Measurements from ENCODE around the gene TEKT5. TPM values are rescaled to one million over a fixed set of nuclear protein-coding genes. Genes with fewer than 3 reads are reported as not detected.

The TEKT5 gene
- total and polyA plus RNA-seq, 2 donors: 0.24 to 0.71 TPM

DNA sequence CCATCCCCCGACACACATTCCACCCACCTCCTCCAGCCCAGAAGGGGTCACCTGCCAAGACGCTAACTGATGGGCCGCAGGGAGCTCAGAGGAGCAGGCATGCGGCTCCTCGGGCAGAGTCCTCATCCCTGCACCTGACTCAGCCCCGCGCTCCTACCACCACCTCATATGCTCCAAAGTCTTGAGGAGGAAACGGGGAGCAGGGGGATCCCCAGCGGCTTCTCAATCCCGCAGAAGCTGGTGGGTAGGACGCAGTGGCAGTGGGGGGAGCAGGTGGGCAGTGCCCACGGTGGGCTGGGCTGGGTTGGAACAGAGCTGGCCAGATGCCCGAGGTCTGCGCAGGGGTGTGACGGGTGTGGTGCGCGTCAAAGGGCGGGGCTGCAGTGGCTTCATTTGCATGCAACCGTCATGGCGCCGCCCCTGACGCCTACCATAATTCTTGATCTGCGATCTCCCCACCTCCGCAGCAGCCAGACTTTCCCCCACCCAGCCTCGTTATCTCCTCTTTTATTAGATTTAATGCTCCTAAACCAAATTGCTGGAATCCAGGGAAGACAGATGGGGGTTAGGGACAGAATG, 75.4 kb downstream of the TEKT5 start:
- H3K9me3 ChIP-seq (ENCODE audit: control insufficient read depth in 2 of 2, insufficient read depth in 1 of 2, low read length in 1 of 2): no peaks in the 10 kb centered on the region
- H3K27ac ChIP-seq (ENCODE audit: low read depth in 1 of 2, low read length in 1 of 2): no peak overlapping the region
- DNase-seq (ENCODE audit: low read depth in 6 of 9, low spot score in 9 of 9): no peak
- H3K27me3 ChIP-seq (ENCODE audit: control insufficient read depth in 2 of 2, insufficient read depth in 1 of 2, low read length in 1 of 2): peaks cover 0 to 29% of the 10 kb centered on the region in 2 donors
- H3K4me3 ChIP-seq (ENCODE audit: low read length in 2 of 2): no peak overlapping the region
- H3K4me1 ChIP-seq (ENCODE audit: control insufficient read depth in 2 of 2, insufficient read depth in 2 of 2, low read length in 2 of 2): peaks cover 0 to 9% of the 10 kb centered on the region in 2 donors
- H3K36me3 ChIP-seq (ENCODE audit: control insufficient read depth in 2 of 2, insufficient read depth in 2 of 2, low read length in 1 of 2): no peaks in the 10 kb centered on the region
- WGBS: 46% methylated on average over 25 of the region's 25 CpGs

GRCh38 chr16:10618710-10619209, 76.0 kb downstream of the TEKT5 start:
- peaks cover 0 to 9% of the 10 kb centered on the region in 2 donors for H3K4me1 ChIP-seq (ENCODE audit: control insufficient read depth in 2 of 2, insufficient read depth in 2 of 2, low read length in 2 of 2)
- 85% methylated on average over 13 of the region's 13 CpGs for WGBS
- H3K9me3 ChIP-seq (ENCODE audit: control insufficient read depth in 2 of 2, insufficient read depth in 1 of 2, low read length in 1 of 2): no peaks in the 10 kb centered on the region
- H3K27ac ChIP-seq (ENCODE audit: low read depth in 1 of 2, low read length in 1 of 2): no peak overlapping the region
- H3K36me3 ChIP-seq (ENCODE audit: control insufficient read depth in 2 of 2, insufficient read depth in 2 of 2, low read length in 1 of 2): no peaks in the 10 kb centered on the region
- peaks cover 0 to 29% of the 10 kb centered on the region in 2 donors for H3K27me3 ChIP-seq (ENCODE audit: control insufficient read depth in 2 of 2, insufficient read depth in 1 of 2, low read length in 1 of 2)
- H3K4me3 ChIP-seq (ENCODE audit: low read length in 2 of 2): no peak overlapping the region
- no peak for DNase-seq (ENCODE audit: low read depth in 6 of 9, low spot score in 9 of 9)

GRCh38 chr16:10617662-10618420, 76.9 kb downstream of the TEKT5 start:
- 90% methylated on average over 12 of the region's 12 CpGs for WGBS
- no peak for DNase-seq (ENCODE audit: low read depth in 6 of 9, low spot score in 9 of 9)
- no peaks in the 10 kb centered on the region for H3K9me3 ChIP-seq (ENCODE audit: control insufficient read depth in 2 of 2, insufficient read depth in 1 of 2, low read length in 1 of 2)
- no peaks in the 10 kb centered on the region for H3K36me3 ChIP-seq (ENCODE audit: control insufficient read depth in 2 of 2, insufficient read depth in 2 of 2, low read length in 1 of 2)
- H3K4me3 ChIP-seq (ENCODE audit: low read length in 2 of 2): no peak overlapping the region
- peaks cover 0 to 9% of the 10 kb centered on the region in 2 donors for H3K4me1 ChIP-seq (ENCODE audit: control insufficient read depth in 2 of 2, insufficient read depth in 2 of 2, low read length in 2 of 2)
- peaks cover 0 to 29% of the 10 kb centered on the region in 2 donors for H3K27me3 ChIP-seq (ENCODE audit: control insufficient read depth in 2 of 2, insufficient read depth in 1 of 2, low read length in 1 of 2)
- H3K27ac ChIP-seq (ENCODE audit: low read depth in 1 of 2, low read length in 1 of 2): no peak overlapping the region

DNA sequence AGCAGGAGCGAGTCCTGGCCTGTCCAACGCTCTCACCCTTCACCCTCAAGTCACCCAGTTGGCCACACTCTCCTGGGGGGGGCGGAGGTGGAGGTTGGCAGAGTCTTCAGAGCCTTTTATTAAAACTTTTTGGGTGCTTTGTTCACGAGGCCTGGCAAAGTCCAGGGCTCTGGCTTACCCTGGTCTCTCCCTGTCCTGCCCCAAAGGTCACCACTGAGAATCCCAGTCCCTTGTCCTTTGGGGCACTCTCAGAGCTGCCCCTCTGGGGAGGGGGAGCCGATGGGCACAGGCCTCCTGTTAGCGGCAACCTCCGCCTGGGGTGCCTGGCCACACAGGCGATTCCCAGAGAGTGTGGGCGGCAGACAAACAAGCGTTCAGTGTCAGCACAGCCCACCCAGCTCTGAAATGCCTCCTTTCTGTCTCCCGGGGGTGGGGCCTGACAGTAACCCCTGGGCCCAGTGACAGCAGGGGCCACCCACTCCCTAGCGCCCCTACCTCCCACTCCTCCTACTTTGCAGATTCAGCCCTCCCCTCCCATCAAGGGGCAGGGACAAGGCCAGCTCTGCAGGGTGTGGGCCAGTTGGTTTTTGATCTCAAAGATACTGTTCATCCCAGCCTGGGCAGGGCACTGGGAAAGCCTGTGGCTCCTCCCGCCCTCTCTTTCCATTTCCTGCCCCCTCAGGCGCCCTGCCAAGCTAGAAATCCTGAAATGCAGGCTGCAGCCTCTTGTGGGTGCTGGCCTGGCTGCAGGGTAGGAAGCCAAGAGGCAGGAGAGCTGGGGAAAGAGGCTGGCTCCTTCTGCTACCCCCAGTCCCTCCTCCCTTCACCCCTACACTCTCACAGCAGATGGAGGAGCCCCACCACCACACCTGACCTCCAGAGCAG, 77.7 kb downstream of the TEKT5 start:
- Histone ChIP-seq H3K27ac (ENCODE audit: low read depth in 1 of 2, low read length in 1 of 2) (no peak overlapping the region), H3K4me1 (ENCODE audit: control insufficient read depth in 2 of 2, insufficient read depth in 2 of 2, low read length in 2 of 2) (peaks cover 0 to 9% of the 10 kb centered on the region in 2 donors), H3K27me3 (ENCODE audit: control insufficient read depth in 2 of 2, insufficient read depth in 1 of 2, low read length in 1 of 2) (peaks cover 0 to 29% of the 10 kb centered on the region in 2 donors), H3K4me3 (ENCODE audit: low read length in 2 of 2) (no peak overlapping the region), H3K36me3 (ENCODE audit: control insufficient read depth in 2 of 2, insufficient read depth in 2 of 2, low read length in 1 of 2) (no peaks in the 10 kb centered on the region), H3K9me3 (ENCODE audit: control insufficient read depth in 2 of 2, insufficient read depth in 1 of 2, low read length in 1 of 2) (no peaks in the 10 kb centered on the region)
- no peak for DNase-seq (ENCODE audit: low read depth in 6 of 9, low spot score in 9 of 9)
- whole genome bisulfite sequencing: 77% methylated on average over 14 of the region's 14 CpGs

- H3K27me3 ChIP-seq (ENCODE audit: control insufficient read depth in 2 of 2, insufficient read depth in 1 of 2, low read length in 1 of 2): peaks cover 0 to 29% of the 10 kb centered on the region in 2 donors
- H3K4me3 ChIP-seq (ENCODE audit: low read length in 2 of 2): no peak overlapping the region
- H3K4me1 ChIP-seq (ENCODE audit: control insufficient read depth in 2 of 2, insufficient read depth in 2 of 2, low read length in 2 of 2): peaks cover 0 to 9% of the 10 kb centered on the region in 2 donors
- DNase-seq (ENCODE audit: low read depth in 6 of 9, low spot score in 9 of 9): no peak
- no peak overlapping the region for H3K27ac ChIP-seq (ENCODE audit: low read depth in 1 of 2, low read length in 1 of 2)
- H3K36me3 ChIP-seq (ENCODE audit: control insufficient read depth in 2 of 2, insufficient read depth in 2 of 2, low read length in 1 of 2): no peaks in the 10 kb centered on the region
- H3K9me3 ChIP-seq (ENCODE audit: control insufficient read depth in 2 of 2, insufficient read depth in 1 of 2, low read length in 1 of 2): no peaks in the 10 kb centered on the region
- WGBS: 92% methylated on average over 6 of the region's 6 CpGs
These were observed 78.3 kb downstream of the TEKT5 start for GRCh38 chr16:10616419-10616755.

- Histone ChIP-seq H3K27me3 (ENCODE audit: control insufficient read depth in 2 of 2, insufficient read depth in 1 of 2, low read length in 1 of 2) (peaks cover 0 to 23% of the 10 kb centered on the region in 2 donors), H3K36me3 (ENCODE audit: control insufficient read depth in 2 of 2, insufficient read depth in 2 of 2, low read length in 1 of 2) (no peaks in the 10 kb centered on the region), H3K27ac (ENCODE audit: low read depth in 1 of 2, low read length in 1 of 2) (no peak overlapping the region), H3K9me3 (ENCODE audit: control insufficient read depth in 2 of 2, insufficient read depth in 1 of 2, low read length in 1 of 2) (no peaks in the 10 kb centered on the region), H3K4me1 (ENCODE audit: control insufficient read depth in 2 of 2, insufficient read depth in 2 of 2, low read length in 2 of 2) (peaks cover 0 to 9% of the 10 kb centered on the region in 2 donors), H3K4me3 (ENCODE audit: low read length in 2 of 2) (no peak overlapping the region)
- no peak for DNase-seq (ENCODE audit: low read depth in 6 of 9, low spot score in 9 of 9)
These were observed 80.0 kb downstream of the TEKT5 start for GRCh38 chr16:10614685-10615084.

GRCh38 chr16:10613785-10614485, 80.8 kb downstream of the TEKT5 start:
- DNase-seq (ENCODE audit: low read depth in 6 of 9, low spot score in 9 of 9): no peak
- Histone ChIP-seq H3K27me3 (ENCODE audit: control insufficient read depth in 2 of 2, insufficient read depth in 1 of 2, low read length in 1 of 2) (peaks cover 0 to 16% of the 10 kb centered on the region in 2 donors), H3K9me3 (ENCODE audit: control insufficient read depth in 2 of 2, insufficient read depth in 1 of 2, low read length in 1 of 2) (no peaks in the 10 kb centered on the region), H3K4me1 (ENCODE audit: control insufficient read depth in 2 of 2, insufficient read depth in 2 of 2, low read length in 2 of 2) (peaks cover 0 to 9% of the 10 kb centered on the region in 2 donors), H3K36me3 (ENCODE audit: control insufficient read depth in 2 of 2, insufficient read depth in 2 of 2, low read length in 1 of 2) (no peaks in the 10 kb centered on the region), H3K27ac (ENCODE audit: low read depth in 1 of 2, low read length in 1 of 2) (no peak overlapping the region), H3K4me3 (ENCODE audit: low read length in 2 of 2) (no peak overlapping the region)
- WGBS: 65% methylated on average over 6 of the region's 6 CpGs

GRCh38 chr16:10612649-10613179, 82.0 kb downstream of the TEKT5 start:
- Histone ChIP-seq H3K4me1 (ENCODE audit: control insufficient read depth in 2 of 2, insufficient read depth in 2 of 2, low read length in 2 of 2) (peaks cover 0 to 4% of the 10 kb centered on the region in 2 donors), H3K27me3 (ENCODE audit: control insufficient read depth in 2 of 2, insufficient read depth in 1 of 2, low read length in 1 of 2) (peaks cover 0 to 5% of the 10 kb centered on the region in 2 donors), H3K4me3 (ENCODE audit: low read length in 2 of 2) (no peak overlapping the region), H3K9me3 (ENCODE audit: control insufficient read depth in 2 of 2, insufficient read depth in 1 of 2, low read length in 1 of 2) (no peaks in the 10 kb centered on the region), H3K36me3 (ENCODE audit: control insufficient read depth in 2 of 2, insufficient read depth in 2 of 2, low read length in 1 of 2) (no peaks in the 10 kb centered on the region), H3K27ac (ENCODE audit: low read depth in 1 of 2, low read length in 1 of 2) (no peak overlapping the region)
- DNase-seq (ENCODE audit: low read depth in 6 of 9, low spot score in 9 of 9): no peak
- 46% methylated on average over 6 of the region's 6 CpGs for WGBS
